Measurements from ENCODE around the gene SMIM3.
"Not testable (repeated sequence)": the region's sequence is repeated elsewhere in the genome, so short reads cannot be mapped to it uniquely, and the experiment has no call there.

Gene SMIM3

DNA sequence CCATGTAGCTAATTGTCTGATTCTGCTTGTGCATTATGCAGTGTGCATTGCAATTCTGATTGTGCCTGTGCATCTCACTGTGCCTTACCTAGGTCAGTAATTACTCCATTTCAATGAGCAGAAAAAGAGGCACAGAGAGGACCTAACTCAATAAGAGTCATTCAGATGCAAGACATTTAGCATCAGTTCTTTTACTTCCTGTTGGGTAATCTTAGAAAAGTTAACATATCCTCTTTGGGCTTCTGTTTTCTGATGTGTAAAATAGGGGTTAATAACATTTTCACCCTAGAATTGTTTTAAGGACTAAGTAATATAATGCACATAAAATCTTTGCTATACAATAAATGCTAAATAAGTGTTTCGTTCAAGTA, 12.8 kb upstream of the SMIM3 start:
- no peak for DNase-seq

DNA sequence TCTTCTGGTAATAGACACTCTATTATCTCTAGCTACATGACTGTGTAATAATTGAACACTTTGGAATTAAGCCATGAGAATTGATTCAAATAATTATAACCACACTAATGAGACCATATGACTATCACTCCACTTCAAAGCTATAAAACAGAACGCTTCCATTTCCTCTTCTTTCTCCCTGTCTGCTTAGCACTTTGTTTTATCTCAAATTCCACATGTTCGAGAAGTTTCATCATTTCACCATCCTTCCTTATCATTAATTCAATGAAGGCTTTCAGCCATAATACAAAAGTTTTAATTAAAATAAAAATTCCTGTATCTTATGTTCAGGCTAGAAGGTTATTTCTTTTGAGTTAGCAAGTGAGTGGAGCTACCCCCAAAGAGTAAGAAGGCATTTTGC, 12.3 kb upstream of the SMIM3 start:
- DNase-seq: no peak

- no peak for DNase-seq
Observed at GRCh38 chr5:150771034-150771795, 7.3 kb upstream of the SMIM3 start.

DNA sequence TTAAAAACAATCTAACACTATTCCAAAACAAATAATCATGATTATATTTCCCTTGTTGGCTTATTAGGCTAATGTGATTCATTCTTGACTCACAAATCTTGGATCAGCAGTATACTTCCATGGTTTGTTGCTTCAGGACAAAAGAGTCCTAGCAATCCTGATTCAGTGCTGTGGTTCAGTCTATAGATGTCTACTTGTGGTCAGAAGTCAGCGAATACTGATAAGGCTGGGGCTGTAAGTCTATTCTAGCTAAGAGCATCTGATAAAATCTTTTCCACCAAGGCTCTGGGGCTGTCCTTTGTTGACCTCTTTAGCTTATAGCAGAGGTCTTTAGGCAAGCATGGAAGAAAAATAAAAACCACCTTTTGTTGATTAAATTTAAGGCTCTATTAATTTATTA, 4.4 kb upstream of the SMIM3 start:
- no peak for DNase-seq

GRCh38 chr5:150777685-150778084, 872 bp upstream of the SMIM3 start:
- no peak for DNase-seq

DNA sequence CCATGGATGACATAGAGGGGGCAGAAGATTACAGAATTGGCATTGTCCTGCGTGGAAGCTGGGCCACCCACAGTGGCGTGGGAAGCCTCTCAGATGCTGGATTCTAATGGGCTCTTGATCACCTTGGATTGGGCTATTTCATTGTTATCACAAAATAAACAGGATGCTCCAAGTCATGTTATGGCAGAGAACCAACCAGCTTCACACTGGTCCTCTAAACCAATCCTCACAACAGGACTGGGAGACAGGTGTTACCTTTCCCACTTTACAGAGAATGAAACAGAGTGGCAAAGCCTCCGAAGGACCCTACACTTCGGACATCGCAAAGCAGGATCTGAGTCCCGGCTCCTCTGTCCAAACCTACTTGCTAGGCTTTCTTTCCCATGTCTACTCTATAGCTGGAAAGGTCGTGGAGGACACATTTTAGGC, 455 bp upstream of the SMIM3 start:
- DNase-seq: no peak

DNA sequence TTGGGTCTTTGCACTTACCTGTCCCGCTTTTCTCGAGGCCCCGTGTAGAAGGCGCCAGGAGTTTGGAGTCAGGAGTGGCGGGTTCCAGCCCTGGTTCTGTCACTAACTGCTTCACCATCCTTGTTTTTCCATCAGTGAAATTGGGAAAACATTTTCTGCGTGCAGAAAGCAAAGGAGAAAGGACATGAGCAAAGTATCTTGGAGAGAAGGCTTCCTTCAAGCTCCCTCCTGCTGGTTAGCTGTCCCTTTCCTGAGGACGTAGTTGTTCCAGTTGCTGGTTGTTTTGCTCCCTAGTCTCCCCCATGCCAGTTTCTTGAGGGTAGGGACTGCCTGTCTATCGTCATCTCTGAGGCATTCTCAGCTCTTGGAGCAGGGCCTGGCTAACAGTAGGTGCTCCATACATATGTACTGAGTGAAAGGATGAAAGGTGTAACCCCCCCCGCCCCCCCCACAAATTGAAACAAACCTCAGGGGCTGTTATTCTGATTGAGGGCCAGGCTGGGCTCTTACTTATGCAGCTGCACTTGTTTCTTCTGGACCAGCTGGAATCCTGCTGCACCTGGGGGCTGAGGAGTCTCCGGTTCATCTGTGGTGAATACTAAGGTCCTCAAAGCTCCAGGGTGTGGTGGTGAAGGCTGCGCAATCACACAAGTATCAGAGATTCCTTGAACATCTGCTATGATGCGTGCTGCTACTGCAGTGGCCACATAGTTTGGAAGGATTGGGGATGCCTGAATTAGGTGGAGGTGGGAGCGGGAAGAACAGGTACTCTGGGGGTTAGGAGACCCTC, 1.0 kb downstream of the SMIM3 start:
- no peak for DNase-seq

DNA sequence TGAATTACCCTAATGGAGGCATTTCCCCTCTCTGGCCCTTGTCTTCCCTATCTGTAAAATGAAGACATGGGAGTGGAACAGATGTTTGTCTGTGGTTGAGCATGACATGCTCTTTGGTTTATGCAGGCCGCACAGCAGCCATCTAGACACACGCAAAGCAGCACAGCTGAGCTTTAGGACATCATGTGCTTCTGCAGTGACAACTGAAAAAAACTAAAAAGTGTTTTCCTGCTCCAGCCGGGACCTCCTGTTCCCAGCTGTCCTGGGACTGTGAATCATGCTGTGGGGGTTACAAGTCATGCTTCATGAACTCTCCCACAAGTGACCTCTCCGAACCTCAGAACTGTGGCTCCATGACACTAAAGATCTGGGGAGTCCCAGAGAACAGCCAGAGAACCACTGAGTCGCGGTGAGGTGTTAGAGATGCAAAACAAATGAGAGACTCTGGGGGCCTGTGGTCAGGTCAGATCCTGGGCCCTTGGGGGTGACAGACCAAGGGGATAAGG, 1.7 kb downstream of the SMIM3 start:
- DNase-seq: peak; percentile 34

DNA sequence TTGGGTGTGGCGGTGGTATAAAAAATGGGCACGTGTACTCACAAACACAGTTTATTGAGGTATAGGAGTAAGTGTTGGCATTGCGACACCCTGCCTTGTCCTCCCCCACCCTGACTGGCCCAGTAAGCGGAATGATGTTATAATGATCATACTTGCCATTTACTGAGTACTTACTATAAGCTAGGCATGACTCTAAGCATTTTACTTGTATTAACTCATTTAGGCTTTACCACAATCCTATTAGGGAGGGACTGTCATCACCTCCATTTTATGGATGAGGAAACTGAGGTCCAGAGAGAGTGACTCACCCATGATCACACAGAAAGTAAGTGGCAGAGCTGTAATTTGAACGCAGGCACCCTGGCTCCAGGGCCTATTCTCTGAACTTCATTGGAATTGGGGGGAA, 2.3 kb downstream of the SMIM3 start:
- no peak for DNase-seq

- DNase-seq: no peak
Observed at GRCh38 chr5:150781706-150782614, 3.4 kb downstream of the SMIM3 start.

- DNase-seq: no peak
Observed at GRCh38 chr5:150782850-150783249, 4.3 kb downstream of the SMIM3 start.

- peak; percentile 76 for DNase-seq
Observed at GRCh38 chr5:150783422-150783928, 4.9 kb downstream of the SMIM3 start.

DNA sequence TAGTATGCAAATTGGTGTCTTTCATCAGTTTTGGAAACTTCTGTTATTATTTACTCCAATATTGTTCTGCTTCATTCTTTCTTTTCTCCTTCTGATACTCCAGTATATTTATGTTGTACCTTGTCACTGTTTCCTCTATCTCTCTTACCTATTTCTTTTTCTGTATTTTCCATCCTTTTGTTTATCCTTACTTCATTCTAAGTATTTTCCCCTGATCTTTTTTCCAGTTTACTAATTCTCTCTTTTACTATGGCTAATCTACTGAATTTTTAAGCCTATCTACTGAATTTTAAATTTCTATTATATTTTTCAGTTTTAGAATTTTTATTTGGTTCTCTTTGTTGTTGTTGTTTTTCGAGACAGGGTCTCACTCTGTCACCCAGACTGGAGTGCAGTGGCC, 7.4 kb downstream of the SMIM3 start:
- no peak for DNase-seq

GRCh38 chr5:150786876-150787275, 8.3 kb downstream of the SMIM3 start:
- no peak for DNase-seq

GRCh38 chr5:150787656-150788055, 9.1 kb downstream of the SMIM3 start:
- no peak for DNase-seq

DNA sequence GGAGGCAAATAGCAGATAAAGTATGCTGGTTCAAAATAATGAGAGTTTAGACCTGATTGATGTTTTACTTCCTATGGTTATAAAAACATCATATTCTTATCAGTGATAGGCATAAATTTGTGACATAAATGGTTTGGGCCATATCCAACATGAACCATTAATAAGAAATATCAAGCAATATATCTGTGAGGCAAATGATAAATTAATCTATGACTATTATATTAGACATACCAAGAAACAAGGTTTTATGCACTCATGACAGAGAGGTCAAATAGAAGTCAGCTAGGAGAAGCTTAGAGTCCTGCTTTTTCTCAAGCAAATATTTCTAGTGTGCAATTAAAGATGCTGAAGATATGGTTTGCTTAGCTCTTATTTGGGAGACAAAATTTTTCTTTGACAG, 10.4 kb downstream of the SMIM3 start:
- no peak for DNase-seq

- no peak for DNase-seq
Observed at GRCh38 chr5:150789450-150789849, 10.9 kb downstream of the SMIM3 start.

DNA sequence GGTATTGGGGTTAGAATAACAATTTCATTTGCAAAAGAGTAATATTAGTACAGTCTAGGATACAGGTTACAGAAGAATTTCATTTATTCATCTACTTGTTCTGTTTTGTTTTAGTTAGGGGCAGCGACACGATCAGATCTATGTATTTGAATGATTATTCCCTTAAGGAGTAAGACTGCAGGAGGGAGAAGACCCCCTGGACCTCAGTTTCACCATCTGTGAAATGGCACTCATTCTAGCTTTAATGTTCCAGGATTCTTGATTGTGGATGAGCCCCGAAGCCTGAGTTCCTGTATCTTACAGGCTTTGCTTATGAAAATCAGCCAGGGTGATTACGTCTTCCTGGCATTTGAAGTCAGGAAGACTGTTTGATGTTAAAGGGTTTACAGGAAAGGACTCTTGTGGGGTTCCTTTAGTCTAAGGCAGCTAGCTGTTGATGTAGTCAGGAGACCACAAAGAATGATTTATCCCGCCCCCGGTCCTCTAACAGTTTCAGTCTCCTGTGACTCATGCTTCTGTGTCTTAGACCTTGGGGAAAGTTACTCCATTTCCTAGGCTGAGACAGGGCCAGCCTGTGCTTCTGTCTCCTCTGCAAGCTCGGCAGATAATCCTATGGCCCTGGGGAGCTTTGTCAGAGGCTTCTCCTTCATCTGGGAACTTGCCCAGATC, 11.5 kb downstream of the SMIM3 start:
- DNase-seq: peak; percentile 85

- DNase-seq: no peak
Observed at GRCh38 chr5:150791536-150791935, 13.0 kb downstream of the SMIM3 start.

DNA sequence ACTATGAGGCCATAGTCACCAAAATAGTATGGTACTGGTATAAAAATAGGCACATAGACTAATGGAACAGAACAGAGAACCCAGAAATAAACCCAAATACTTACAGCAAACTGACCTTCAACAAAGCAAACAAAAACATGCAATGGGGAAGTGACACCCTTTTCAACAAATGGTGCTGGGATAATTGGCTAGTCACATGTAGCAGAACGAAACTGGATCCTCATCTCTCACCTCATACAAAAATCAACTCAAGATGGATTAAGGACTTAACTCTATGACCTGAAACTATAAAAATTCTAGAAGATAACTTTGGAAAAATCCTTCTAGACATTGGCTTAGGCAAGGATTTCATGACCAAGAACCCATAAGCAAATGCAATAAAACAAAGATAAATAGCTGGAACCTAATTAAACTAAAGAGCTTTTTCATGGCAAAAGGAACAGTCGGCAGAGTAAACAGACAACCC, 14.9 kb downstream of the SMIM3 start:
- not testable (repeated sequence) for DNase-seq

DNA sequence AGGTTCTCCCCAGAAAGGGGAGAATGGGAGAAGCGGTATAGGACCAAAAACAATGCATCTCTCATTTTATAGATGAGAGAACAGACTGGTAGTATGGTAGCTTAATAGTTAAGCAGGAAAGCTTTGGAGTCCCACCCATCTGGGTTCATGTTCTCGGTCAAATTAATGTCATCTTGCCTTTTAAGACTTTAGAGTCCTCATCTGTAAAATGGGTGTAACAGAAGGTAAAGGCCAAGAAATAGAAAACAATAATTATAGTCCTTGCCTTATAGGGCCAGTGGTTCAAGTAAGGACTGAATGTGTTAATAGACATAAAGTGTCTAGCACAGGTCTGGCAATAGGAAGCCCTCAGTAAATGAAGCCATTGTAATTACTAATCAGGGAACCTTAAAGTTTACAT, 16.4 kb downstream of the SMIM3 start:
- DNase-seq: no peak

GRCh38 chr5:150797384-150797783, 18.8 kb downstream of the SMIM3 start:
- no peak for DNase-seq

Measured in activated CD4-positive, alpha-beta T cell treated with anti-CD3 and anti-CD28 coated beads, Interleukin-2, Interleukin-6, amounts not matched to agents 100 ng/mL and 50 ng/mL, durations not matched to agents 16 hours and 8 hours (primary cell).